GM19324 (cell line): ENCODE results near the gene CTIF.
"Not testable (repeated sequence)": the region's sequence is repeated elsewhere in the genome, so short reads cannot be mapped to it uniquely, and the experiment has no call there.

ENCODE experiments used
- ATAC-seq: cut with Tn5 transposase; IDR thresholded peaks from one replicate; pipeline ENCODE4 v1.9.1; 2021; ENCODE audit warnings: mild to moderate bottlenecking, moderate library complexity; ENCODE audit not compliant: unreplicated experiment, low FRiP score

The CTIF gene

DNA sequence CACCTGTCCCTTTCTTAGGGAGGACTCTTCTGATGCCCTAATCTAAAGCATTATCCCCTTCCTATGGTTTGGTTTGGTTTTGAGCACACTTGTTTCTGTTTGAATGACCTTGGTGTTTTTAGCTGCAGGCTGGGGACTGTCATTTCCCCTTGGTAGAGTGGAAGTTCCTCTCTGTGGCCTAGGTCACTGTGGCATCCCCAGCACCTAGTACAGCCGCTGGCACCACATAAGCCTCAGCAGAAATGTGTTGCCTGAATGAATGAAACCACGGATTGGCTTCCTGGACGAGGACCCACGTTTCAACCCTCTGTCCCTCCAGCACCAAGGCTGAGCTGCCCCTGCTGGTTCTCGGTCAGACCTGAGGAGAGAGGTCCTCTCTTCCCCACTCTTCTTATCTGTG, 159.9 kb downstream of the CTIF start:
- ATAC-seq = no peak

DNA sequence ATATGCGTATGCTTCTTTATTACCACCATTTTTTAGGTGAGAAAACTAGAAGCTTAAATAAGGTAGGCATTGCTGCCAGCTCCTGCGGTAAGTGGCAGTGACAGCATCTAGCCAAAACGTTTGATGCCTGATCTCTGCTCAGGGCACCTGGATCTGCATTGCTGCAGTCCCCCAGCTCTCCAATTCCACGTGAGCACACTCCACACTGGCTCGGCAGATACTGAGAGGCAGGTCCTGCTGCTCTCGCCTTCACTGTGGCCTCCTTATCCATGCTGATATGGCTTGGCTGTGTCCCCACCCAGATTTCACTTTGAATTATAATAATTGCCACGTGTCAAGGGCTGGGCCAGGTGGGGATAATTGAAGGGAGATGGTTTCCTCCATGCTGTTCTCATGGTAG, 160.9 kb downstream of the CTIF start:
- no peak for ATAC-seq

DNA sequence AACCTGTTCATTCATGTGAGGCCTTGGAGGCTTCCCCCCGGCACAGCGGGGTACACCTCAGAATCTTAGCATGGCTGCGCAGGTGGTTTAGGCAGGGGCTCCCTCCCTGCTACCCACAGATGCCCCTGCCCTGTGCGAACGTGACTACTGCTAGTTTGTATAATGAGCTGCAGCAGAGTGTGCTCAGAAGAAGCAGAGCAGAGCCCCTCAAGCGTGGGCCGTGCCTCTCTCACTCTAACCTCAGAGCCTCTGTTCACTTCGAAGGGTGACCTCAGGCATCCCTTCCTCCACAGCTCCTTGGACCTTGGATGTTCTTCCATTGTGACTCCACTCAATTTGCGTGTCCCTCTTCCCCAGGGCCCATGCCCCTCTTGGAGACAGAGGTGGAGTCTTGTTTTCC, 161.6 kb downstream of the CTIF start:
- no peak for ATAC-seq

DNA sequence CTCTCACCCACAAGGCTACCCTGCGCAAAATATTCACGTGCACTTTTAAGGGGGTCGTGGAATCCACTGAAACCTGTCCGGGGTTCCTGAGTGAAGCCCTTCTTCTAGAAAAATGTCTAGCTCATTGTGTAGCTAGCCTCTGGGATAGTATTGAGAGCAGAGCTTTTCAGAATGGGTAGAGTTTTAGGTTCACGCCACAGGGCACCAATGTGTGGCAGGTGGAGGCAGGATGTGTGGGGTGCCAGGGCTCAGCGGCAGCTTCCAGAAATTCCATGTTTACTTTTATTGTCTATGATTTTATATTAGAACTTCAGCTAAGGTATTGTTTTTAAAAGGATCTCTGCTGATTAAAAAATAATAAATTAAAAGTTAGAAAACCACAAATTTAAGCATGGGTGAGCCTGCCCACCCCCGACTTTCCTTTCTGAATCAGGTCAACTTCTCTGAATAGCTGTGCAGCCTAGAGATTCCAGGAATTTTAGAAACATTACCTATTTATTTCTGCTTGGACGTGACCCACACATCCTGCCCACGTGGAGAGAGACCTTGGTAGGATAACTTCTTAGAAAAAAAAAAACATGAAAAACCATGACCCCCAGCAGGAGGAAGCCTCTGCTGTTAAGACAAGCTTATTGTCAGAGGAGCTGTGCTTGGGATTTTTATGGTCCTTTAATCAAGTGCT, 163.7 kb downstream of the CTIF start:
- ATAC-seq = no peak

DNA sequence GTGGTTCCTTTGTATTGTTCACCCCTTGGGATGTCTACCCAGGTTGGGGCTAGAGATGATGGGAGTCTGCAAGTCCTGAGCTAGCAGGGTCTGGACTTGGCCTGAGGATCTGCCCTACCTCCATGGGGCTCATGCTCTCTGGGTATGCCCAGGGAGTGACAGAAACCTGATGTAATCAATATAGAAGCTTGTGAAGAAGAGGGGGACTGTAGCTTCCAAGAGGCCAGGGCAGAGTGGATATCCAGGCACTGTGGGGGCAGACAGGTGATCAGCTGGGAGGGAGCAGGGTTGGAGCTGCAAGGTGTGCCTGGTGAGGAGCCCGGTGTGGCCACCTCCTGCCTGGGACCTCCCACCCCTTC, 164.2 kb downstream of the CTIF start:
- ATAC-seq = no peak

DNA sequence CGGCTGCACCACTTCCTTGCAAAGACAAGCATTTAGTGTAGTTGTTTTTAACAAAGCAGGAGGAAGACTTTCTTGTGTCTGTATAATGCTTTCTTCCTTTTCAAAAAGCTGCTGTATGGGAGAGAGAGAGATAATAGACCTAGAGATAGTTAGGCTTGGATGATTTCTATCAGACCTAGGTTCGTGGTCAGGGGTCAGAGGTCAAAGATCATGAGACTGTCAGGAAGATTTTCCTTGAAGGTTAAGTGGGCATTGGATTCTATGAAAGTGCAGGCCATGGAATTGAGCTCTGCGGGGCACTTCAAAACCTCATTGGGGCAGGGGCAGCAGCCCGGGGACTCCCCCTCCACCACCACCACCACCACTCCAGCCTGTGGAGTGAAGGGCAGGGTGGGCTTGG, 164.6 kb downstream of the CTIF start:
- ATAC-seq = no peak

DNA sequence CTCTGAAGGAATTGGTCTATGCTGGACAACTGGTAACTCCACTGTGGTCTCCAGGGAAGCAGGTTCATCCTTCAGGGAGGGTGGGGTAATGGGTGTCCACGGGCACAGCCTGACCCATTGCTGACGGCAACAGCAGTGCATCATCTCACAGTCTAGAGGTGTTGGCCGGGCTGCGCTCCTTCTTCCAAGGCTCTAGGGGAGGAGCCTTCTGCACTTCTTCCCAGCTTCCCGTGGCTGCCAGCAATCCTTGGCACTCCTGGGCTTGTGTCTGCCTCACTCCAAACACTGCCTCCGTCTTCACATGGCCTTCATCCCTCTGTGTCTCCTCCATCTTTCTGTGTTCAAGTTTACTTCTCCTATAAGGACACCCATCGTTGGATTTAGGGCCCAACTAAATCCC, 166.2 kb downstream of the CTIF start:
- ATAC-seq = no peak

DNA sequence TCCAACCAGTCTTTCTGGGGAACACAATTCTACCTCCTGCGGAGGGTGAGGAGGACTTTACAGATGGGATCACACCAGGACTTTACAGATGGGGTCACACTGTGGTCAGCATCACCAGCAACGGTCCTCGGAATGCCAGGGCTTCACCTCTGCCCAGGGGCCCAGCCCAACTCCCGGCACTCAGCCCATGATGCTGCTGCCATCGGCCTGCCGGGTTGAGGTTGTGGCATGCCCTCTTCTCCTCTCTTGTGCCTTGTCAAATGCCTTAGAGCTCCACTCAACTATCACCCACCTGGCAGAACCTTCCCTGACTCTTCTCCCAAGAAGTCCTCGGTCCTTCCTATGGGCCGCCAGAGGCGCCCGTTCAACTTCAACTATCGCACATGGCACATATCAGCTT, 166.7 kb downstream of the CTIF start:
- no peak for ATAC-seq

DNA sequence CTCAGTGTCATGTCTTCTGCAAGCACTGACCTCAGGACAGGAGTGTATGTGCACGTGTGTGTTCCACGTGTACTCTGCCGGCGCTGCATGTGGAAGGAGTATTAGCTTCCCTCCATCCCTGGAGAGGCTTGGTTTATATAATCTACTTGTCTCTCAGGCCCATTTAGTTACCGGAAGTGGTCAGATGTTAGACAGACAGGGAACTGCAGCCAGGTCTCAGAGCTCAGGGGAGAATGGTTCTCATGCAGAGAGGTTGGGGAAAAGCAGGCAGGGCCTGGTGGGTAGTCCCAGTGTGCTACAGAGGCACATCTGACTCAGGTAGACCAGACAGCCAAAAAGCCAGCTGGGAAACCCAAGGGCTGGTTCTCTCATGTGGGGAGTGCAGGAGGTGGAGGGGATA, 167.9 kb downstream of the CTIF start:
- ATAC-seq = no peak

DNA sequence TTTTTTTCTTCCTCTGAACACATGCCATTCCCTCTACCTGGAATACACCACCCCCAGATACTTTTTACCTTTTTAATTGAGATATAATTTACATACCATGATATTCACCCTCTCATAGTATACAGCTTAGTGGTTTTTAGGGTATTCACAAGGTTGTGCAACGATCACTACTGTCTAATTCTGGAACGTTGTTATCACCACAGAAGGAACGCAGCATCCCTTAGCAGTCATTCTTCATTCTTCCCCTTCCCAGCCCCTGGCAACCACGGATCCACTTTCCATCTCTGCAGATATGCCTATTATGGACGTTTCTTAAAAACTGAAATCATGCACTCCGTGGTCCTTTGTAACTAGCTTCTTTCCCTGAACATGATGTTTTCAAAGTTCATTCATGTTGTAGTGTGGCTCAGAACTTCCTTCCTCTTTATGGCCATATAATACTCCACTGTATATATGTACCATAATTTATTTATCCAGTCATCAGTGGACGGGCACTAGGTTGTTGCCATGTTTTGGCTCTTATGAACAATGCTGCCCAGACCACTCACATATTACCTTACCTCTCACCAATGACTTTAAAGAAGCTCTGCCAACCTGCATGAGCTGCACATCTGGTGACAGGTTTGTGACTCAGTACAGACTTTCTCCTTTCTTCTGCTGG, 168.9 kb downstream of the CTIF start:
- no peak for ATAC-seq

DNA sequence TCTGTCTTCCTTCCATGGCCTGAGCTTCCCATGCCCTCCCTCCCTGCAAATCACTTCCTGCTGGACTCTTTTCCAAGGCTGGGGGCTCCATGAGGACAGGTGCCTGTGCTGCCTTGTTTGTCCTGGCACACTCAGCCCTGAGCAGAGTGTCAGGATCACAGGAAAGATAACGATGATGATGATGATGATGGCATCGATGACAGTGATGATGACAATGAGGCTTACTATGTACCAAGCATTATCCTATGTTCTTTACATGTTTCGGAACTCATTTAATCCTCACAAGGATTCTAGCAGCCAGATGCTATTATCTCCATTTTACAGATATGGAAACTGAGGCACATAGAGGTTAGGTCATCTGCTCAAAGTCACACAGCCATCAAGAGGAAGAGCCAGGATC, 170.0 kb downstream of the CTIF start:
- ATAC-seq = no peak

DNA sequence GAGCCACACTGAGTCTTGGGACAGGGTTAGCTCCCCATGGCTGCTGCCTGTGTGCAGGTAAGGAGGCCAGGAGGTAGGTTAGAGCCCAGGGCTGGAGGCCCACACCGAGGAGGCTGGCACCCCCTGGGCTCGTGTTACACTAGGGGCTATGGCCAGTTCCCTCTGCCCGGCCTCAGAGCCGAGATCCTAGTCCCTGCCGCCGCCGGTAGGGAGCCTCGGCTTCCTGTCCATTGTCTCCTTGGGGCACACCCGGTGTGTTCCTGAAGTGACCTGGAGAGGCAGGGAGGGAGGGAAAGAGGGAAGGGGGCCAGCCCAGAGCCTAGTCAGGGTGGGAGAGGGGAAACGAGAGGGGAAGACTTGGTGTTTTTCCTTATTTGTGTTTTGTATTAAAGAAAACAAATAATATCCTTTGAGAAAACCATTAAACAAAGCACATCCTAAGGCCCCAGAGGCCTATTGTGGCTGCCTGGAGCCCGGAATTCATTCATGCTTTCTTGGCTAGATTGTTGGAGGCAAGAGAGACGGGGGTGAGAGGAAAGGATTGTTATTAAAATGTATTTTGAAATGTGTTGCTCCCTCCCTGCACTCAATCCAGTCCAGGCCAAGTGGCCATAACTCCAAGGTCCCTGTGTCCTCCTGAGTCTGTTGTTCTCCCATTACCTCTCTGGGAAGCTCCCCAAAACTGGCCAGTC, 170.7 kb downstream of the CTIF start:
- no peak for ATAC-seq

DNA sequence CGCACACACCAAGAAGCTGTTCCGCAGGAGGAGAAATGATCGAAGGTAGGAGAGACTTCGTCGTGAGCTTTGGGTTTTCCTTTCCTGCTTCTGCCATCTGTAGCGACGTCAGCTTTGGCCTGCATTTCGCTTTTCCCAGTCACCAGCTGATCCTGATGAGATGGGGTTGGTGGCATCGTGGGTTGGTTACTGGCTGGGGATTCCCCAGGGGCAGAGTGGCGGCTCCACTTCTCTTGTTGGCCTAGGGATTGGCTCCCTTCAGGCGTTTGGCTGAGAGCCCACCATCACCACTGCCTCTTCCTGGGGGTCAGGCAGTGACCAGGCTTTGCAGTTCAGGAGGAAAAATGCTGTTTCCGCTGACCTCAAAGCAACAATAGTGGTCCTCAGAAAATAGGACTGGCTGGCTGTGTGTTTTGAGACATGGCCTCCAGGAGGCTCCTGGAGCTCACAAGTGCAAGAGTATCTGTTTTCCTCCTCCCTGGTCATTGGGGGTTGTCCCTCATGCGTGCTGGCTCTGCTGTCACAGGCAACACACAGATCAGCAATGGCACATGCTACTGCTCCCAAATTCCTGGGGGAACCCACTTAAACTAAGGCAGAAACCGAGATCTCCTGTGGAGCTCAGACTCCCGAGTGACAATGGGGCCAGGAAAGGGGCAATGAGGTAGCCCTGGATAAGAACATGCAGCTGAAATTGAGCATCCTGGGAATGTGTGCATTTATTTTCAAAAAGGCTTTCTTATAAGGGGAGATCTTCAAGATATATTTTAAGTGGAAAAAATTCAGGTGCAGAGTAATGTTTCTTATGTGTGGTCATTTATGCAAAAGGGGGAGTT, 173.0 kb downstream of the CTIF start:
- no peak for ATAC-seq

DNA sequence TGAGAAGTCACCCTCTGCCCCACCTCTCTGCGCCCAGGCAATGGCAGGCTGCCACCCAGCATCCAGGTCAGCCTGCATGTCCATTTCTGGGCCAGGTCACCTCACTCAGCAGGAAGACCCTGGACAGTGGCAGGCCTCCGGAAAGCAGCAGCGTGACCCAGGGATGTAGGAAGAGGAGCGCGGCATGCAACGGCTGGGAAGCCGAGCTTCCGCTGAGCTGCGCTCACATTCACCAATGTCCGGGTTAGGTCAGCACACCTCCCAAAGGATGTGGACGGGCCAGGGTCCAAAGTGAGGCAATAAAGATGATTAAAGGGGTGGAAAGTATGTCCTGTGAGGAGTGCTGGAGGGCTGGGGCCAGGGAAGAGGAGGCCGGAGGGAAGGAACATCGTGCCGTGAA, 174.5 kb downstream of the CTIF start:
- no peak for ATAC-seq

DNA sequence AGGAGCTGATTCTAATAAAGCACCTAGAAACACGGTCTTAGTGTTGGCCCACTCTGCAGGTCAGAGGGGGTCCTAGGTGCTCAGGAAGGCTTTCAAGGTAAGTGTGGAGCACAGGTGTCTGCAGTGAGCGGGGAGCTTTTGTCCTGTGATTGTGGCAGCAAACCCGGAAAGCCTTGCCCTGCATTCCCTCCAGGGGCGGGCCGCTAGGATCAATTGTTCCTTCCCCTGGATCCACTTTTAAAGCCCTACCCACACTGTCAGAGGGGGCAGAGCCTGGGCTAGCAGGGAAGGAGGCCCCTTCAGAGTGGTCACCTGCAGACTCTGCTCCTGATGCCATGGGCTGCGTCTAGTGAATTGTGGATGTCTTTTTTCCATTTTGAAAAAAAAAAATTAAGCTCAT, 176.0 kb downstream of the CTIF start:
- ATAC-seq = no peak

DNA sequence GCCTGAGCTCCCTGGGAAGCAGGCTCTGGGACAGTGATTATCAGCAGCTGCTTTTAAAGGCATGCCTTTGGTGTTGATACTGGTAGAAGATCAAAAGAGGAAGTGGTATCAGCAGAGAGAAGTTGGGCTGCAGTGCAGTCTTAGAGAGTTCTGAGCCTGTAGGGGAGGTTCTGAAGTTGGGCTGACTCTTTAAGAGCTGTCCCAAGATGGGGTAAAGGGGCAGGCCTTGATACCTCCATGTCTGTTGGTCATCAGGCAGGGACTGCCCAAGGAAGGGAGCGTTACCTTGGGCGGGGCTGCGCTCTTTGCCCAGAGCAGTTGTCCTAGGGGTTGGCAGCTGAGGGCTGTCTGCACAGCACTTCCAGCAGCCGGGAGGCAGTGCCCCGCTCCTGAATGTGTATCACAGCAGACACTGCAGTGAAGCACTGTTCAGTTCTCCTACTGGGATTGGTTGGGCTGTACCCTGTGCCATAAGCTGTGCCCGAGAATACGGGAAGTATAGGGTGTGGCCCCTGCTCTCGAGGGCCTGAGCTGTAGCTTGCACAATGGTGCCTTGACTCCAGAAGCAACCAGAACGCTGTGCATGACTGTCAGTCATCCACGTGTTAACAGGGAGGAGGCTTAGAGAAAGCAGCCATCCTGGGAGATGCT, 177.0 kb downstream of the CTIF start:
- ATAC-seq = no peak

DNA sequence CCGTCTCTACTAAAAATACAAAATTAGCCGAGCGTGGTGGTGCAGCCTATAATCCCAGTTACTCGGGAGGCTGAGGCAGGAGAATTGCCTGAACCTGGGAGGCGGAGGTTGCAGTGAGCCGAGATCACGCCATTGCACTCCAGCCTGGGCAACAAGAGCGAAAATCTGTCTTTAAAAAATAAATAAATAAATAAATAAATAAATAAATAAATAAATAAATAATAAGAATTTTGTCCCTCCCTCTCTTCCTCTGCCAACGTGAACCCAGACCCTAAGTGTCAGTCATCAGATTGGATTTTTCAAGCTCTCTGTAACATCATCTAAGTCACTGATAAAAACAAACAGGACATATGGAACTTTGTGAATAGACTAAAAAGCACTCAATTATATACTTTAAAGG, 178.4 kb downstream of the CTIF start:
- not testable (repeated sequence) for ATAC-seq

DNA sequence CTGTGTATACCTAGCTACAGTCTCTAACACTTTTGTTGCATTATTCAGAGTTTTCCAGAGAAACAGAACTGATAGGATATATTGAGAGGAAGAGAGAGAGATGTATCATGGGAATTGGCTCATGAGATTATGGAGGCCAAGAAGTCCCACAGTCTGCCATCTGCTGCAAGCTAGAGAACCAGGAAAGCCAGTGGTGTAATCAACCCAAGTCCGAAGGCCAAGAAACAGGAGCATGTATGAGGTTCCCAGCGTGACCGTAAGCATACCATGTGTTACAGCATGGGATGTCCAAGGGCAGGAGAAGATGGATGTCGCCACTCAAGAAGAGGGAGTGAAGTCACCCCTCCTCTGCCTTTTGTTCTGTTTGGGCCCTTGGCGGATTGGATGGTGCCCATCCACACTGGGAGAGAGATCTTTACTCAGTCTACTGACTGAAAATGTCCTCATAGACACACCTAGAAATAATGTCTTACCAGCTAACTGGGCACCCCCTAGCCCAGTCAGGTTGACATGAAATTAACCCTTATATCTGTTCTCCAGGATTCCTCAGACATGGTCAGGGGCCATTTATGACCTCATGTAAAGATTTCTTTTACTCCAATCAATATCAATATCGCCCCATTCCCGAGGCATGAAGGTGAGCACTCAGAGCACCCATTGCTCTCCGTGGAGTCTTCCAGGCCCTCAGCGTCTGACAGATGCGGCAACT, 179.6 kb downstream of the CTIF start:
- ATAC-seq = no peak

DNA sequence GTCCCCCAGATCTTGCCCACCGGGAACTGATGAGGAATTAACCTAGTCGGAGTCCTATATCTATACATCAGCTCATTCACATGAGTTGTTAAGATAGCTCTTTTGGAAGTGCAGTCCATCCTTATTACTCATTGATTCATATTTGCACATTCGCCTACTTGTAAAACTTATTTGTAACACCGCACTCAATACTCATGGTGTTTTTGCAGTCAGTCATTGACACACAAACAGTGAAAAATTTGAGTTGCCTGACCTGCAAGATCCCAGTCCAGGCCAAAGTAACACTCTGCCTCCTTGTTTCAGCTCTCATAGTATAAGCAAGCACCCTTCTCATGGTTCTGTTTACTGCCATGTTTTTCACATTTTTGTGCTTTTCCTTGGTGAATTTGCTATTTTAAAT, 180.6 kb downstream of the CTIF start:
- ATAC-seq = no peak
